Neural progenitor cell (in vitro differentiated cells): ENCODE data around the gene RWDD3. TPM values are rescaled to one million over a fixed set of nuclear protein-coding genes. Genes with fewer than 3 reads are reported as not detected.

Experiments used
- DNase-seq: peaks from one replicate; pipeline ENCODE4 v3.0.0-alpha.2; 2016; ENCODE audit warnings: low spot score
- H2AFZ ChIP-seq: fragments of 200-600 bp; sonication (generic); replicated peaks from 2 replicates; pipeline ENCODE4 v1.6.1; 2016; ENCODE audit warnings: antibody characterized with exemption
- H3F3A ChIP-seq: fragments of 200-600 bp; sonication (generic); 2 replicates; pipeline ENCODE4 v1.6.1; 2016; ENCODE audit warnings: antibody characterized with exemption, low read depth
- H3K27ac ChIP-seq: fragments of 200-600 bp; sonication (generic); 2 replicates; pipeline ENCODE4 v1.5.1; 2016; ENCODE audit warnings: mild to moderate bottlenecking
- H3K27me3 ChIP-seq: fragments of 200-600 bp; sonication (generic); 2 replicates; pipeline ENCODE4 v1.6.1; 2016; ENCODE audit warnings: mild to moderate bottlenecking, moderate library complexity
- H3K36me3 ChIP-seq: fragments of 200-600 bp; sonication (generic); 2 replicates; pipeline ENCODE4 v1.5.1; 2016
- H3K4me1 ChIP-seq: fragments of 200-600 bp; sonication (generic); 2 replicates; pipeline ENCODE4 v1.6.1; 2016; ENCODE audit warnings: mixed run types
- H3K4me2 ChIP-seq: fragments of 200-600 bp; sonication (generic); 2 replicates; pipeline ENCODE4 v1.6.1; 2016
- H3K4me3 ChIP-seq: fragments of 200-600 bp; sonication (generic); 2 replicates; pipeline ENCODE4 v1.5.1; 2016
- H3K79me2 ChIP-seq: fragments of 200-600 bp; sonication (generic); 2 replicates; pipeline ENCODE4 v1.6.1; 2016; ENCODE audit warnings: low read depth
- H3K9ac ChIP-seq: fragments of 200-600 bp; sonication (generic); 2 replicates; pipeline ENCODE4 v1.6.1; 2016
- H3K9me3 ChIP-seq: fragments of 200-600 bp; sonication (generic); 2 replicates; pipeline ENCODE4 v1.5.1; 2016; ENCODE audit warnings: low read depth
- H4K20me1 ChIP-seq: fragments of 200-600 bp; sonication (generic); 2 replicates; pipeline ENCODE4 v1.6.1; 2016; ENCODE audit warnings: low read depth
- H3K27ac Mint-ChIP-seq: 3 replicates; pipeline ENCODE4 v1.8.0; 2021; ENCODE audit warnings: mixed read lengths
- H3K27me3 Mint-ChIP-seq: 2 replicates; pipeline ENCODE4 v1.8.0; 2022; ENCODE audit warnings: low read depth, mild to moderate bottlenecking, inconsistent platforms, moderate library complexity, mixed read lengths; ENCODE audit not compliant: insufficient read depth
- H3K36me3 Mint-ChIP-seq: 3 replicates; pipeline ENCODE4 v1.8.0; 2021; ENCODE audit warnings: mixed read lengths
- H3K4me1 Mint-ChIP-seq: 3 replicates; pipeline ENCODE4 v1.8.0; 2021; ENCODE audit warnings: mixed read lengths
- H3K4me3 Mint-ChIP-seq: 3 replicates; pipeline ENCODE4 v1.8.0; 2021; ENCODE audit warnings: mild to moderate bottlenecking, moderate library complexity, mixed read lengths
- H3K9me3 Mint-ChIP-seq: 3 replicates; pipeline ENCODE4 v1.8.0; 2020; ENCODE audit warnings: mixed read lengths
- CTCF ChIP-seq: fragments of 200-600 bp; sonication (generic); IDR thresholded peaks from 2 replicates; pipeline ENCODE4 v1.5.1; 2017; ENCODE audit warnings: antibody characterized with exemption, mild to moderate bottlenecking
- EZH2 ChIP-seq: fragments of 200-600 bp; sonication (generic); IDR thresholded peaks from 2 replicates; pipeline ENCODE4 v1.6.1; 2017; ENCODE audit warnings: antibody characterized with exemption, mild to moderate bottlenecking, moderate library complexity
- EZH2phosphoT487 ChIP-seq: fragments of 200-600 bp; sonication (generic); IDR thresholded peaks from 2 replicates; pipeline ENCODE4 v1.6.1; 2017; ENCODE audit warnings: antibody characterized with exemption
- total RNA-seq: library from RNA; depleted of rRNA; stranded (reverse); fragments of >200 nt; gene quantifications from 2 replicates; pipeline ENCODE4 v1.2.3, GENCODE V29; 2015; ENCODE audit warnings: low replicate concordance

The RWDD3 gene
- total RNA-seq, 1 donor from 2014 or later, result 32.2 TPM

GRCh38 chr1:95222629-95223028, 11.4 kb upstream of the RWDD3 start:
- Histone ChIP-seq H2AFZ (peak overlapping the region; percentile 83), H3K27ac (no peak overlapping the region), H3K4me3 (no peak overlapping the region), H3K4me1 (peaks cover 16% of the 10 kb centered on the region), H3K4me2 (no peak overlapping the region), H3K9me3 (no peaks in the 10 kb centered on the region), H3K36me3 (no peaks in the 10 kb centered on the region), H3K79me2 (no peaks in the 10 kb centered on the region), H3K27me3 (no peaks in the 10 kb centered on the region), H4K20me1 (no peaks in the 10 kb centered on the region), H3F3A (no peaks in the 10 kb centered on the region), H3K9ac (no peak overlapping the region)
- Mint-ChIP-seq H3K4me3 (no peak overlapping the region), H3K27me3 (no peaks in the 10 kb centered on the region), H3K4me1 (peaks cover 3% of the 10 kb centered on the region), H3K9me3 (no peaks in the 10 kb centered on the region), H3K36me3 (no peaks in the 10 kb centered on the region), H3K27ac (no peak overlapping the region)
- TF ChIP-seq EZH2phosphoT487, result no peak
- no peak for TF ChIP-seq CTCF
- no peak for TF ChIP-seq EZH2
- DNase-seq, result no peak

GRCh38 chr1:95223110-95223509, 10.9 kb upstream of the RWDD3 start:
- Histone ChIP-seq H4K20me1 (no peaks in the 10 kb centered on the region), H3K4me3 (no peak overlapping the region), H3K4me1 (peaks cover 16% of the 10 kb centered on the region), H3K9me3 (no peaks in the 10 kb centered on the region), H3K36me3 (no peaks in the 10 kb centered on the region), H3K27ac (no peak overlapping the region), H3K27me3 (no peaks in the 10 kb centered on the region), H3K79me2 (no peaks in the 10 kb centered on the region), H3K9ac (no peak overlapping the region), H3K4me2 (no peak overlapping the region), H3F3A (no peaks in the 10 kb centered on the region), H2AFZ (peak overlapping the region; percentile 83)
- Mint-ChIP-seq H3K27me3 (no peaks in the 10 kb centered on the region), H3K27ac (no peak overlapping the region), H3K36me3 (no peaks in the 10 kb centered on the region), H3K9me3 (no peaks in the 10 kb centered on the region), H3K4me1 (peaks cover 3% of the 10 kb centered on the region), H3K4me3 (no peak overlapping the region)
- DNase-seq, result peak; percentile 27
- TF ChIP-seq CTCF (no peak), EZH2phosphoT487 (no peak), EZH2 (no peak)

- no peak overlapping the region for H3K9ac ChIP-seq
- H3K4me1 ChIP-seq, result peaks cover 16% of the 10 kb centered on the region
- H3K9me3 Mint-ChIP-seq, result no peaks in the 10 kb centered on the region
- no peaks in the 10 kb centered on the region for H4K20me1 ChIP-seq
- H3K79me2 ChIP-seq, result no peaks in the 10 kb centered on the region
- no peak overlapping the region for H3K27ac Mint-ChIP-seq
- no peak for DNase-seq
- H3K27ac ChIP-seq, result no peak overlapping the region
- TF ChIP-seq EZH2 (no peak), EZH2phosphoT487 (no peak), CTCF (no peak)
- no peaks in the 10 kb centered on the region for H3K27me3 Mint-ChIP-seq
- H3K4me2 ChIP-seq, result no peak overlapping the region
- H3K36me3 Mint-ChIP-seq, result no peaks in the 10 kb centered on the region
- peaks cover 3% of the 10 kb centered on the region for H3K4me1 Mint-ChIP-seq
- no peak overlapping the region for H3K4me3 Mint-ChIP-seq
- no peaks in the 10 kb centered on the region for H3K27me3 ChIP-seq
- no peak overlapping the region for H2AFZ ChIP-seq
- H3F3A ChIP-seq, result no peaks in the 10 kb centered on the region
- H3K9me3 ChIP-seq, result no peaks in the 10 kb centered on the region
- H3K4me3 ChIP-seq, result no peak overlapping the region
- no peaks in the 10 kb centered on the region for H3K36me3 ChIP-seq
These were observed 7.0 kb upstream of the RWDD3 start for GRCh38 chr1:95226781-95227660.
